ENCODE measurements around the gene OR4B1.
A peak's percentile ranks its signal among the peaks of the same experiment; 100 is the strongest.
"Not testable (repeated sequence)": the region's sequence is repeated elsewhere in the genome, so short reads cannot be mapped to it uniquely, and the experiment has no call there.

OR4B1 gene

GRCh38 chr11:48216510-48216909, at the start of gene OR4B1:
OR4B1 (plus strand) TSS chr11:48216810; CDS start chr11:48216810, 0 bp downstream.
- no peak for DNase-seq (ENCODE audit: low read depth)

- no peak for DNase-seq (ENCODE audit: low read depth)
Observed at GRCh38 chr11:48167380-48167779, 49.2 kb upstream of the OR4B1 start.

- no peak for DNase-seq (ENCODE audit: low read depth)
Observed at GRCh38 chr11:48168815-48169214, 47.8 kb upstream of the OR4B1 start.

- no peak for DNase-seq (ENCODE audit: low read depth)
Observed at GRCh38 chr11:48169259-48169658, 47.4 kb upstream of the OR4B1 start.

- DNase-seq (ENCODE audit: low read depth) = no peak
Observed at GRCh38 chr11:48169717-48170116, 46.9 kb upstream of the OR4B1 start.

- no peak for DNase-seq (ENCODE audit: low read depth)
Observed at GRCh38 chr11:48170241-48171233, 46.1 kb upstream of the OR4B1 start.

- peak; percentile 48 for DNase-seq (ENCODE audit: low read depth)
Observed at GRCh38 chr11:48172818-48173609, 43.6 kb upstream of the OR4B1 start.

- no peak for DNase-seq (ENCODE audit: low read depth)
Observed at GRCh38 chr11:48177661-48178060, 38.9 kb upstream of the OR4B1 start.

- DNase-seq (ENCODE audit: low read depth) = no peak
Observed at GRCh38 chr11:48180627-48181026, 36.0 kb upstream of the OR4B1 start.

GRCh38 chr11:48182860-48183526, 33.6 kb upstream of the OR4B1 start:
- DNase-seq (ENCODE audit: low read depth) = no peak

- DNase-seq (ENCODE audit: low read depth) = no peak
Observed at GRCh38 chr11:48184452-48184851, 32.2 kb upstream of the OR4B1 start.

GRCh38 chr11:48190906-48191654, 25.5 kb upstream of the OR4B1 start:
- peak; percentile 6 for DNase-seq (ENCODE audit: low read depth)

GRCh38 chr11:48193876-48194275, 22.7 kb upstream of the OR4B1 start:
- no peak for DNase-seq (ENCODE audit: low read depth)

- no peak for DNase-seq (ENCODE audit: low read depth)
Observed at GRCh38 chr11:48207881-48208280, 8.7 kb upstream of the OR4B1 start.

GRCh38 chr11:48210052-48210451, 6.6 kb upstream of the OR4B1 start:
- DNase-seq (ENCODE audit: low read depth) = no peak

GRCh38 chr11:48228761-48229160, 12.2 kb downstream of the OR4B1 start:
- DNase-seq (ENCODE audit: low read depth) = no peak

- not testable (repeated sequence) for DNase-seq (ENCODE audit: low read depth)
Observed at GRCh38 chr11:48230057-48230456, 13.4 kb downstream of the OR4B1 start.

GRCh38 chr11:48237727-48238126, 21.1 kb downstream of the OR4B1 start:
- DNase-seq (ENCODE audit: low read depth) = no peak

- no peak for DNase-seq (ENCODE audit: low read depth)
Observed at GRCh38 chr11:48242501-48242900, 25.9 kb downstream of the OR4B1 start.

GRCh38 chr11:48244804-48245203, 28.2 kb downstream of the OR4B1 start, which contains the start of gene OR4X2:
OR4X2 (plus strand) TSS chr11:48245104; CDS start chr11:48245104, 0 bp downstream.
- DNase-seq (ENCODE audit: low read depth) = no peak

GRCh38 chr11:48248902-48249301, 32.3 kb downstream of the OR4B1 start:
- no peak for DNase-seq (ENCODE audit: low read depth)
